Measurements from ENCODE around the gene THEM5.

DNA sequence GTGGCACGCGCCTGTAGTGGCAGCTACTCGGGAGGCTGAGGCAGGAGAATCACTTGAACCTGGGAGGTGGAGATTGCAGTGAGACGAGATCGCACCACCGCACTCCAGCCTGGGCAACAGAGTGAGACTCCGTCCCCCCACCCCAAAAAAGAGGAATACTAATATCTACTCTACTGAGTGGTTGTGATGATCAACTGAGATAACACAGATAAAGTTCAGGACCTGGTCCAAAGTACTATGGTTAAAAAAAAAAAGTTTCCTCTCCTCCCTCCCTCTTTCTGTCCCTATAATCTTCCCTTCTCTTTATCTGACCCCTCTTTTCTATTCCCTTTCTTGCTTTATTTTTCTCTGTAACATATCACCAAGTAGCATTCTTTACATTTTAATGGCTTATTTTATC is 17.9 kb downstream of the THEM5 start:
- no peak for TF ChIP-seq GATA2 (IDR thresholded peaks at IDR 0.05; ENCODE audit: low read depth, low read length)
- TF ChIP-seq GATA3 (IDR thresholded peaks at IDR 0.05; ENCODE audit: low read depth, low read length), result no peak
